Measurements from ENCODE around the gene TBC1D9B.

TBC1D9B gene

DNA sequence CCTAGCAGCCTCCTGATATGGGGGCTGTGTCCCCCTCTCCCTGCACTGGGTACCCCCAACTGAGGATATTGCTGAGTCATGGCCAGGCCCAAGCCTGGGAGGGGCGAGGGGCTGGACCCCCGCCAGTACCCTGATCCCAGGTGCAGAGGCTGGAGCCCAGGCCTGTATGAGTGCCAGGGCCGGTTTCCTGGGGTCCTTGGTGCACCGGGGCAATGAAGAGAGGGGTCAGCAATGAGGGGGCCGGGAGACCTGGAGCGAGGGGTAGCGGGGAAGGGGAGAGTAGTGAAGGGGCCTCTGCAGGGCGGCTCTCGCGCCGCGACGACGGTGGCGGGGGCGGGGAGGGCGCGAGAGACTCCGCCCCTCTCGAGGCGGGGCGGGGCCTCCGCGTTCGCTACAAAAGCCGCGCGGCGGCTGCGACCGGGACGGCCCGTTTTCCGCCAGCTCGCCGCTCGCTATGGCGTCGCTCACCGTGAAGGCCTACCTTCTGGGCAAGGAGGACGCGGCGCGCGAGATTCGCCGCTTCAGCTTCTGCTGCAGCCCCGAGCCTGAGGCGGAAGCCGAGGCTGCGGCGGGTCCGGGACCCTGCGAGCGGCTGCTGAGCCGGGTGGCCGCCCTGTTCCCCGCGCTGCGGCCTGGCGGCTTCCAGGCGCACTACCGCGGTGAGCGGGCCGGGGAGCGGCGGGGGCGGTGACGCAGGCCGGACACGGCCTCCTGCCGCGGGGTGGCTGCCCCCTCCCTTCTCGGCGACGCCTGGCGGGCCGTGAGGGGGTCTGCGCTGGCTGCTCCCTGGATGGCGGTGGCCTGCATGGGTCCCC lies 87.0 kb downstream of the TBC1D9B start, which contains the start of gene SQSTM1:
Gene SQSTM1, plus strand, starts transcription at position 423 of the 815 bp plus-strand sequence. Its CDS starts 32 bp downstream, at position 455.
- peak; percentile 59 for DNase-seq (ENCODE audit: low spot score)

- DNase-seq (ENCODE audit: low spot score) = no peak
Measured at GRCh38 chr5:179820127-179820482, 87.6 kb downstream of the TBC1D9B start.

GRCh38 chr5:179819296-179820126 lies 88.2 kb downstream of the TBC1D9B start:
- DNase-seq (ENCODE audit: low spot score) = no peak

- DNase-seq (ENCODE audit: low spot score) = peak; percentile 72
Measured at GRCh38 chr5:179818746-179819295, 88.9 kb downstream of the TBC1D9B start.

GRCh38 chr5:179817890-179818745 lies 89.6 kb downstream of the TBC1D9B start:
- no peak for DNase-seq (ENCODE audit: low spot score)

- no peak for DNase-seq (ENCODE audit: low spot score)
Measured at GRCh38 chr5:179817470-179817840, 90.2 kb downstream of the TBC1D9B start.

GRCh38 chr5:179816796-179817469 lies 90.8 kb downstream of the TBC1D9B start:
- no peak for DNase-seq (ENCODE audit: low spot score)

- DNase-seq (ENCODE audit: low spot score) = no peak
Measured at GRCh38 chr5:179816401-179816795, 91.3 kb downstream of the TBC1D9B start.

DNA sequence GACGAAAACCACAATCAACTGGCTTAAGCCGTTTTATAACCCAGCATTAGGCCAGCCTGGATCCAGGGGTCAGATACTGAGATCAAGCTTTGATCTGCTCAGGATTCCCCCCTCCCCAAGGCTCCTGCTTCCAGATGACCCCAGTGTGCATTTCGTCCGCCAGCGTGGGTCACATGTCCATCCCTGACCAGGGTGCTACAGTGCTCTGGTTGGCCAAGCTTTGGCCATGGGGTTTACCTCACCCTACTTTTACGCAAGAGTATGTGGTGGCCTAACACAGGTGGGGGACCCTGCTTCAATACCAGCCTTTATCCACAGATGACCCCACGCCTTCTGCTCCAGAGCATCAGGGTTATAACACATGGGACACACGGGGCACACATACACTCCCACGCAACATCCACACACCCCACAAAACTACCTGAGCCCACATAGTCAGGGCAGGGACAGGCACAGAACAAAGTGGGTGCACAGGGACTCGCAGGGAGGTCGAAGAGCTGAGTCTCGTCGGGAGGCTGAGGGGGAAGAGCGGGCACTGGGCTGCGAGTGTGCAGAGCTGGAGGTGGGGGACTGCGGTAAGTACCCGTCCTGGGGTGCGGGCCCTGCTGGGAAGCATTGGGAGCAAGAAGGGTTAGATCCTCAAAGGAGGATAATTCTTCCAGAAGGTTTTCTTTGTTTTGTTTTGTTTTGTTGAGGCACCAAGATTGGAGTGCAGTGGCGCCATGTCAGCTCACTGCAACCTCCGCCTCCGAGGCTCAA lies 92.0 kb downstream of the TBC1D9B start:
- no peak for DNase-seq (ENCODE audit: low spot score)

DNA sequence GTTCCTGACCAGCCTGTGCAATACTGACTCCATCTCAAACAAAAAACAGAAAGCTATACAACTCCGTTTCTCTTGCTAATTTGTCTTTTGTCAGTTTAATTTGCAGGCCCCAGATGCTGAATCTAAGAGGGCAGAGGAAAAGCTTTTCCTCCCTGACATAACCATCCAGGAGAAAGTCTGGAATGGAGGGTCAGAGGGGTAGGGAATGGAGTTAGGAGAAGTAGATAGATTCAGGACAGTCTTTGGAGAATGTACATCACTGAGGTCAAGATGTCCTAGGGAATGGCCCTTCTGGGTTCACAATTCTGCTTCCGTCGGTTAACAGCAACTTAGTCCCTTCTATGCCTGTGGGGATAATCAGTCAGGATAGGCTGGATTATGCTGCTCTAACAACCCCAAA lies 93.6 kb downstream of the TBC1D9B start:
- DNase-seq (ENCODE audit: low spot score) = no peak

GRCh38 chr5:179812997-179813607 lies 94.6 kb downstream of the TBC1D9B start:
- no peak for DNase-seq (ENCODE audit: low spot score)

GRCh38 chr5:179812135-179812825 lies 95.4 kb downstream of the TBC1D9B start:
- DNase-seq (ENCODE audit: low spot score) = no peak

Measured in COLO829 (cell line).